Muscle of back (tissue), 11 donors: ENCODE results near the gene COPB2. TPM values are rescaled to one million over a fixed set of nuclear protein-coding genes. Genes with fewer than 3 reads are reported as not detected.
A peak's percentile ranks its signal among the peaks of the same experiment; 100 is the strongest.

Source experiments
- DNase-seq, 3 donors: peaks; one replicate each; pipeline versions ENCODE4 v3.0.0 to v3.0.0-alpha.2; 2013
- polyA plus RNA-seq, 10 donors: library from polyadenylated mRNA; unstranded; fragments of 120-200 nt; gene quantifications; one replicate each; pipeline ENCODE4 v1.2.1, GENCODE V29; 2013; ENCODE audit not compliant: insufficient read length in 10 of 10

The COPB2 gene
- polyA plus RNA-seq, 10 donors, result 101 to 140 (median 107) TPM

DNA sequence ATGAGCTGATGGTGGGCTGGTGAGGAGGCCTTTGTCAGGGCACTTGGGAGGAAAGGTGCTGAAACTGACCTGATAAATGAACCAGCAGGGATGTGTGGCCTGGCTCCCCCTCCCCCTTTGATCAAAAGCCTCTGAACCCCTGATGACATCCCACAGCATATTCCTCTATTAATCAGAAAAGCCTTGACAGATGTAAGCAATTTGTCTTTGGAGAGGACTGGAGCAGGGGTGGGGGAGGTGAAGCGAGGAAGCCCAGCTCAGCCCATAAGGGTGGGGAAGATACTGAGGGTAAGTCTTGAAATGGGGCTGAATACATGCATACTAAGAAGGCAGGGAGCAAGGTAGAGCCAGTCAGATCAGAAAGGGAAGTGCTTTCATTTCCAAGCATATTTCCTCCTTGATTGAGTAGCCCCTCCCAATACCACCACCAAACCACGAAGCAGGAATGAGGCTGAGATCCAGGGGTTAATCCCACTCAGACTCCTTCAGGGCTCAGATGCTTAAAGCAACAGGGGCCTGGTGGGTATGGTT is 80.3 kb downstream of the COPB2 start:
- DNase-seq, result peak in 1 of 3 donors; percentile 34

GRCh38 chr3:139308560-139308959 is 80.9 kb downstream of the COPB2 start:
- DNase-seq, result no peak

GRCh38 chr3:139307601-139308555 is 81.6 kb downstream of the COPB2 start:
- DNase-seq, result no peak

Other genes starting within 250 kb of the COPB2 start
- gene MRPS22, start 45.6 kb downstream of the COPB2 start, polyA plus RNA-seq, result 10 to 100 TPM; 42.9 to 56.6 (median 48.6) TPM
- gene RBP2, start 86.9 kb upstream of the COPB2 start, polyA plus RNA-seq, result under 1 TPM in 4 of 10 donors, not detected in 6; 0.30 to 0.53 (median 0.38) TPM
- gene RBP1, start 150.1 kb upstream of the COPB2 start, polyA plus RNA-seq, result 100 to 1,000 TPM in 2 of 10 donors, 10 to 100 TPM in 8; 60.4 to 110 (median 84.9) TPM